HEK293T (cell line): ENCODE results near the gene DCDC2C.

ENCODE experiments used
- ARNT ChIP-seq: fragments of 450-650 bp; IDR thresholded peaks from 2 replicates; pipeline ENCODE4 v1.6.1; 2017; ENCODE audit warnings: mild to moderate bottlenecking
- BHLHE40 ChIP-seq: fragments of 450-650 bp; IDR thresholded peaks from 2 replicates; pipeline ENCODE4 v1.6.1; 2016; ENCODE audit warnings: mild to moderate bottlenecking, moderate library complexity, borderline replicate concordance
- FOXA1 ChIP-seq: fragments of 450-650 bp; IDR thresholded peaks from 2 replicates; pipeline ENCODE4 v1.6.1; 2016; ENCODE audit warnings: mild to moderate bottlenecking
- FOXK2 ChIP-seq: fragments of 450-650 bp; IDR thresholded peaks from 2 replicates; pipeline ENCODE4 v1.6.1; 2016; ENCODE audit warnings: mild to moderate bottlenecking
- FOXM1 ChIP-seq: fragments of 450-650 bp; IDR thresholded peaks from 2 replicates; pipeline ENCODE4 v1.6.1; 2017; ENCODE audit warnings: mild to moderate bottlenecking, borderline replicate concordance
- LEF1 ChIP-seq: fragments of 450-650 bp; IDR thresholded peaks from 2 replicates; pipeline ENCODE4 v1.6.1; 2017; ENCODE audit warnings: mild to moderate bottlenecking, borderline replicate concordance
- SP1 ChIP-seq: fragments of 450-650 bp; IDR thresholded peaks from 2 replicates; pipeline ENCODE4 v1.6.1; 2017
- SUZ12 ChIP-seq: fragments of 450-650 bp; IDR thresholded peaks from 2 replicates; pipeline ENCODE4 v1.6.1; 2016; ENCODE audit warnings: mild to moderate bottlenecking
- TARDBP ChIP-seq: fragments of 450-650 bp; IDR thresholded peaks from 2 replicates; pipeline ENCODE4 v1.6.1; 2016
- ZNF384 ChIP-seq: fragments of 450-650 bp; IDR thresholded peaks from 2 replicates; pipeline ENCODE4 v1.6.1; 2016

DNA sequence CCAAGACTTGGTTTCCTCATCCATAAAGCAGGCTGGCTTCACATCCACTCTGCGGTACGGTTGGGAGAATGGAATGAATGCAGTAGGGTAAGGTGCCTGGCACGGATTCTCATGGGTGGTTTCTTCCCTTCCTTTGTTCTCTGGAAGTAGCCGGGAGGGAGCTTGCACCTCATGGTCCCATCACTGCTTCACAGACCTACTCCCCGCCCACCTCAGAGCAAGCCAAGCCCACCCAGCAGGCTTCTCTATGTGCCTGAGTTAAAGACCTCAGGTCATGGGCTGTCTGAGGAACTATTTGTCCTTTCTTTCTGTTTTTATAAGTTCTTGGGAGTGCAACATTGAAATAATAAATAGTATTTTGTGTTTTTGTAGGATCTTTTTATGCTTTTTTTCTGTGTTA, 3.5 kb downstream of the DCDC2C start:
- TF ChIP-seq FOXM1 (no peak), FOXA1 (no peak), SUZ12 (no peak), ZNF384 (no peak), FOXK2 (no peak), SP1 (no peak), TARDBP (no peak), LEF1 (no peak), ARNT (no peak), BHLHE40 (no peak)
